Measurements from ENCODE around the gene ACLY. TPM values are rescaled to one million over a fixed set of nuclear protein-coding genes. Genes with fewer than 3 reads are reported as not detected.

Gene ACLY
- total and polyA plus RNA-seq, 2 of the 13 experiments (the other 11 are each of a cell fraction or from before 2014, with no cell fraction given): 111 to 218 TPM

- TF ChIP-seq, protein P1, sequence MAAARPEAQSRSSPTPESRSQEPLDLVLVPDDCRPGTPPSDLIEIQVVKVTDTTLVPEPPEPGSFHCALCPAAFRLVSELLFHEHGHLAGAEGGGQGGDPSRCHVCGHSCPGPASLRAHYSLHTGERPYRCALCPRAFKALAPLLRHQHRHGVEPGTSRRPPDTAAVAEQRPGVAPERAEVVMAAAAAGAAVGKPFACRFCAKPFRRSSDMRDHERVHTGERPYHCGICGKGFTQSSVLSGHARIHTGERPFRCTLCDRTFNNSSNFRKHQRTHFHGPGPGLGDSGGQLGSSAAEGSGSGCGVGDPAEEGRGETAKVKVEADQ (CRISPR knock-in tag; IDR thresholded peaks at IDR 0.05; ENCODE audit: borderline replicate concordance): peak; percentile 92; the same call in 1 of the 2 replicates
- TF ChIP-seq ZNF883 (CRISPR knock-in tag; IDR thresholded peaks at IDR 0.05; ENCODE audit: not compliant biosample characterization) (no peak), HDAC6 (IDR thresholded peaks at IDR 0.05; ENCODE audit: low read depth, low read length) (no peak), ZNF598 (CRISPR knock-in tag; IDR thresholded peaks at IDR 0.05; ENCODE audit: borderline replicate concordance) (no peak), MTF2 (CRISPR knock-in tag; IDR thresholded peaks at IDR 0.05; ENCODE audit: borderline replicate concordance) (peak; percentile 78; the same call in 1 of the 2 replicates), MED8 (CRISPR knock-in tag; IDR thresholded peaks at IDR 0.05; ENCODE audit: insufficient replicate concordance) (peak; percentile 80), ZNF564 (CRISPR knock-in tag; IDR thresholded peaks at IDR 0.05) (peak; percentile 67; the same call in 1 of the 2 replicates), CREB1 (IDR thresholded peaks at IDR 0.05) (peak; percentile 70), CREB1 (CRISPR knock-in tag; IDR thresholded peaks at IDR 0.05) (peak; percentile 88), E2F5 (CRISPR knock-in tag; conservative IDR thresholded peaks at IDR 0.05) (peak; percentile 17; the same call in 1 of the 2 replicates), PRMT3 (CRISPR knock-in tag; IDR thresholded peaks at IDR 0.05; ENCODE audit: borderline replicate concordance, low read depth) (0 out of 2 replicates have a peak, but pooled peaks have one; percentile 59), ZNF251 (CRISPR knock-in tag; IDR thresholded peaks at IDR 0.05) (peak; percentile 32; the same call in 1 of the 2 replicates), ZNF317 (CRISPR knock-in tag; IDR thresholded peaks at IDR 0.05) (peak; percentile 13; the same call in 1 of the 2 replicates), SALL1 (CRISPR knock-in tag; IDR thresholded peaks at IDR 0.05) (0 out of 2 replicates have a peak, but pooled peaks have one; percentile 42), NFYB (CRISPR knock-in tag; IDR thresholded peaks at IDR 0.05) (peak; percentile 92), ZSCAN21 (CRISPR knock-in tag; IDR thresholded peaks at IDR 0.05; ENCODE audit: borderline replicate concordance) (no peak; the same call in 1 of the 2 replicates)
- TF ChIP-seq, protein P2, sequence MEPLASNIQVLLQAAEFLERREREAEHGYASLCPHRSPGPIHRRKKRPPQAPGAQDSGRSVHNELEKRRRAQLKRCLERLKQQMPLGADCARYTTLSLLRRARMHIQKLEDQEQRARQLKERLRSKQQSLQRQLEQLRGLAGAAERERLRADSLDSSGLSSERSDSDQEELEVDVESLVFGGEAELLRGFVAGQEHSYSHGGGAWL (CRISPR knock-in tag; IDR thresholded peaks at IDR 0.05): peak; percentile 71
- TF ChIP-seq, protein P3, sequence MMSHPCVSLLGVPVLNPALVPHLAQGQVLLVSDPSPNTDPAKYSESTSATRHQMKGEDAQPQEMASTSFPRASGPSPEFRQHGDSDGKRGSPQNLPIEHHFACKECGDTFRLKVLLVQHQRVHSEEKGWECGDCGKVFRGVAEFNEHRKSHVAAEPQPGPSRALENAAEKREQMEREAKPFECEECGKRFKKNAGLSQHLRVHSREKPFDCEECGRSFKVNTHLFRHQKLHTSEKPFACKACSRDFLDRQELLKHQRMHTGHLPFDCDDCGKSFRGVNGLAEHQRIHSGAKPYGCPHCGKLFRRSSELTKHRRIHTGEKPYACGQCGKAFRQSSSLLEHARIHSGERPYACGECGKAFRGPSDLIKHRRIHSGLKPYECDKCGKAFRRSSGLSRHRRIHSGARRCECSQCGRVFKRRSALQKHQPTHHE (CRISPR knock-in tag; IDR thresholded peaks at IDR 0.05; ENCODE audit: borderline replicate concordance): peak; percentile 53; the same call in 1 of the 2 replicates
- TF ChIP-seq, protein P4, sequence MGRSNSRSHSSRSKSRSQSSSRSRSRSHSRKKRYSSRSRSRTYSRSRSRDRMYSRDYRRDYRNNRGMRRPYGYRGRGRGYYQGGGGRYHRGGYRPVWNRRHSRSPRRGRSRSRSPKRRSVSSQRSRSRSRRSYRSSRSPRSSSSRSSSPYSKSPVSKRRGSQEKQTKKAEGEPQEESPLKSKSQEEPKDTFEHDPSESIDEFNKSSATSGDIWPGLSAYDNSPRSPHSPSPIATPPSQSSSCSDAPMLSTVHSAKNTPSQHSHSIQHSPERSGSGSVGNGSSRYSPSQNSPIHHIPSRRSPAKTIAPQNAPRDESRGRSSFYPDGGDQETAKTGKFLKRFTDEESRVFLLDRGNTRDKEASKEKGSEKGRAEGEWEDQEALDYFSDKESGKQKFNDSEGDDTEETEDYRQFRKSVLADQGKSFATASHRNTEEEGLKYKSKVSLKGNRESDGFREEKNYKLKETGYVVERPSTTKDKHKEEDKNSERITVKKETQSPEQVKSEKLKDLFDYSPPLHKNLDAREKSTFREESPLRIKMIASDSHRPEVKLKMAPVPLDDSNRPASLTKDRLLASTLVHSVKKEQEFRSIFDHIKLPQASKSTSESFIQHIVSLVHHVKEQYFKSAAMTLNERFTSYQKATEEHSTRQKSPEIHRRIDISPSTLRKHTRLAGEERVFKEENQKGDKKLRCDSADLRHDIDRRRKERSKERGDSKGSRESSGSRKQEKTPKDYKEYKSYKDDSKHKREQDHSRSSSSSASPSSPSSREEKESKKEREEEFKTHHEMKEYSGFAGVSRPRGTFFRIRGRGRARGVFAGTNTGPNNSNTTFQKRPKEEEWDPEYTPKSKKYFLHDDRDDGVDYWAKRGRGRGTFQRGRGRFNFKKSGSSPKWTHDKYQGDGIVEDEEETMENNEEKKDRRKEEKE (IDR thresholded peaks at IDR 0.05): no peak
- TF ChIP-seq, protein P5, sequence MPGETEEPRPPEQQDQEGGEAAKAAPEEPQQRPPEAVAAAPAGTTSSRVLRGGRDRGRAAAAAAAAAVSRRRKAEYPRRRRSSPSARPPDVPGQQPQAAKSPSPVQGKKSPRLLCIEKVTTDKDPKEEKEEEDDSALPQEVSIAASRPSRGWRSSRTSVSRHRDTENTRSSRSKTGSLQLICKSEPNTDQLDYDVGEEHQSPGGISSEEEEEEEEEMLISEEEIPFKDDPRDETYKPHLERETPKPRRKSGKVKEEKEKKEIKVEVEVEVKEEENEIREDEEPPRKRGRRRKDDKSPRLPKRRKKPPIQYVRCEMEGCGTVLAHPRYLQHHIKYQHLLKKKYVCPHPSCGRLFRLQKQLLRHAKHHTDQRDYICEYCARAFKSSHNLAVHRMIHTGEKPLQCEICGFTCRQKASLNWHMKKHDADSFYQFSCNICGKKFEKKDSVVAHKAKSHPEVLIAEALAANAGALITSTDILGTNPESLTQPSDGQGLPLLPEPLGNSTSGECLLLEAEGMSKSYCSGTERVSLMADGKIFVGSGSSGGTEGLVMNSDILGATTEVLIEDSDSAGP (CRISPR knock-in tag; IDR thresholded peaks at IDR 0.05; ENCODE audit: borderline replicate concordance): peak; percentile 78; the same call in 1 of the 2 replicates
Observed at GRCh38 chr17:41918314-41919164, at the start of gene ACLY (continued).

All from HepG2 (cell line).